Mucosa of descending colon (tissue), 3 donors: Measurements from ENCODE around the gene LRP3. TPM values are rescaled to one million over a fixed set of nuclear protein-coding genes. Genes with fewer than 3 reads are reported as not detected.

Source experiments
- ATAC-seq: fragments of 200-7000 bp; cut with Tn5 transposase; one replicate; pipeline ENCODE4 v1.9.1; 2020; ENCODE audit warnings: mild to moderate bottlenecking, moderate library complexity
- DNase-seq, 3 donors: peaks; one replicate each; pipeline ENCODE4 v3.0.0-alpha.2; 2020
- H3K36me3 ChIP-seq: fragments of 200-600 bp; one replicate; pipeline ENCODE4 v1.8.0; 2021; ENCODE audit warnings: low read depth, mild to moderate bottlenecking
- H3K4me1 ChIP-seq: fragments of 200-600 bp; one replicate; pipeline ENCODE4 v1.8.0; 2021; ENCODE audit warnings: low read depth, mild to moderate bottlenecking
- H3K4me3 ChIP-seq: fragments of 200-600 bp; one replicate; pipeline ENCODE4 v1.8.0; 2021; ENCODE audit warnings: mild to moderate bottlenecking
- H3K9me3 ChIP-seq: fragments of 200-600 bp; one replicate; pipeline ENCODE4 v1.8.0; 2021; ENCODE audit warnings: mild to moderate bottlenecking
- intact Hi-C, 2 donors: fragments of 100-400 bp; cut with DNase I in 1 of 2; cut with micrococcal nuclease in 1 of 2; formaldehyde crosslinking; loops; one replicate each; pipeline versions ENCODE4 v1.11.0 to v1.11.1; 2022; cut with DNase I, micrococcal nuclease
- total RNA-seq, 3 donors: library from RNA; stranded (reverse); fragmentation: NEBNext Ultra II Directional in 2 of 3; extraction: Animal tissue kit (Norgen Biotek cat#: 25700) in 2 of 3; gene quantifications; one replicate each; pipeline versions ENCODE4 v1.2.1 to v1.2.4, GENCODE V29; 2021 to 2023
- TF ChIP-seq, protein P1 (sequence below): fragments of 200-600 bp; IDR thresholded peaks from one replicate; pipeline ENCODE4 v1.8.0; 2022; ENCODE audit warnings: antibody characterized with exemption, mild to moderate bottlenecking
- donor health status: DM: no; HTN: no; CAD: no; lungs with moderate emphysema.
- donor health status: DM: no; HTN: no; CAD: no.
- donor health status: DM: no; HTN: yes; CAD: no.

The LRP3 gene
- total RNA-seq, 3 donors from 2014 or later: 6.2 to 26.2 (median 7.4) TPM

DNA sequence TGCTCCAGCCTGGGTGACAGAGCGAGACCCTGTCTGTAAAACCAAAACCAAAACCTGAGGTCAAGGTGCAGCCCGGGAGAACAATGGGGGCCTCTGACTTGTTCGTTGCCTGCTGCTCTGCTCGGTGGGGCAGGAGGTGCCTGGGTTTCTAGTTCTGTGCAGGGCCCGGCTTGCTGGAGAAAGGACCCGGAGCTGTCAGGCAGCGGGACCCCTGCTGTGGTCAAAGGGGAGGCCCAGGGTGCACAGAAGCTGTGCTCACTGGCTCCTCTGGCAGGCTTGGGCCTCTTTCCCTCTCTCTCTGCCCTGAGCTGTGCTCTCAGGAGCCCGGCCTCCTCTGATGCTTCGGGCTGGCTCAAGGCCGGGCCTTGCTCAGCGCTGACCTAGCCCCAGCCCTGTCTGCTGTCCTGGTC is 3.5 kb downstream of the LRP3 start:
- ATAC-seq (no peak), DNase-seq (no peak)
- intact Hi-C loops: no loop called here
- TF ChIP-seq, protein P1, sequence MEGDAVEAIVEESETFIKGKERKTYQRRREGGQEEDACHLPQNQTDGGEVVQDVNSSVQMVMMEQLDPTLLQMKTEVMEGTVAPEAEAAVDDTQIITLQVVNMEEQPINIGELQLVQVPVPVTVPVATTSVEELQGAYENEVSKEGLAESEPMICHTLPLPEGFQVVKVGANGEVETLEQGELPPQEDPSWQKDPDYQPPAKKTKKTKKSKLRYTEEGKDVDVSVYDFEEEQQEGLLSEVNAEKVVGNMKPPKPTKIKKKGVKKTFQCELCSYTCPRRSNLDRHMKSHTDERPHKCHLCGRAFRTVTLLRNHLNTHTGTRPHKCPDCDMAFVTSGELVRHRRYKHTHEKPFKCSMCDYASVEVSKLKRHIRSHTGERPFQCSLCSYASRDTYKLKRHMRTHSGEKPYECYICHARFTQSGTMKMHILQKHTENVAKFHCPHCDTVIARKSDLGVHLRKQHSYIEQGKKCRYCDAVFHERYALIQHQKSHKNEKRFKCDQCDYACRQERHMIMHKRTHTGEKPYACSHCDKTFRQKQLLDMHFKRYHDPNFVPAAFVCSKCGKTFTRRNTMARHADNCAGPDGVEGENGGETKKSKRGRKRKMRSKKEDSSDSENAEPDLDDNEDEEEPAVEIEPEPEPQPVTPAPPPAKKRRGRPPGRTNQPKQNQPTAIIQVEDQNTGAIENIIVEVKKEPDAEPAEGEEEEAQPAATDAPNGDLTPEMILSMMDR: no peak
- Histone ChIP-seq H3K9me3 (no peaks in the 10 kb centered on the region), H3K4me1 (peaks cover 5% of the 10 kb centered on the region), H3K36me3 (no peaks in the 10 kb centered on the region), H3K4me3 (no peak overlapping the region)

DNA sequence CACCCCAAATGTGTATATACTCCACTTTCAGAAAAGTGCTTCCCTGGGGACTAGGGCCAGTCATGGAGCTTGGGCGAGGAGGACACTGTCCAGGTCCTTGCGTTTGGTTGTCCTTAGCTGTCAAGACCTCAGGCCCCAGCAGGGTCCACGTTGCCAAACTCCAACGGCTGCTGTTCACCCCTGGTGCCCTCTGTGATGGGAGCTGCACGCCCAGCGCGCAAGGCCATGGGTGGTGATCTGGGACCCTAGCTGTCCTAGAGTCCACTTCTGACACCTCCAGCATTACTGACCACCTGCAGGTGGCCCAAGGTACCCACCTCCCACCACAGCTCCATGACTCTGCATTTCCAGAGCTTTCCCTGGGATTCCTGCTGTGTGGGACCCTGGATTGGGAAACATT is 4.0 kb downstream of the LRP3 start:
- DNase-seq: no peak
- Histone ChIP-seq H3K36me3 (no peaks in the 10 kb centered on the region), H3K4me3 (no peak overlapping the region), H3K9me3 (no peaks in the 10 kb centered on the region), H3K4me1 (peaks cover 5% of the 10 kb centered on the region)
- TF ChIP-seq, protein P1: no peak
- intact Hi-C loops: no loop called here
- ATAC-seq: no peak

DNA sequence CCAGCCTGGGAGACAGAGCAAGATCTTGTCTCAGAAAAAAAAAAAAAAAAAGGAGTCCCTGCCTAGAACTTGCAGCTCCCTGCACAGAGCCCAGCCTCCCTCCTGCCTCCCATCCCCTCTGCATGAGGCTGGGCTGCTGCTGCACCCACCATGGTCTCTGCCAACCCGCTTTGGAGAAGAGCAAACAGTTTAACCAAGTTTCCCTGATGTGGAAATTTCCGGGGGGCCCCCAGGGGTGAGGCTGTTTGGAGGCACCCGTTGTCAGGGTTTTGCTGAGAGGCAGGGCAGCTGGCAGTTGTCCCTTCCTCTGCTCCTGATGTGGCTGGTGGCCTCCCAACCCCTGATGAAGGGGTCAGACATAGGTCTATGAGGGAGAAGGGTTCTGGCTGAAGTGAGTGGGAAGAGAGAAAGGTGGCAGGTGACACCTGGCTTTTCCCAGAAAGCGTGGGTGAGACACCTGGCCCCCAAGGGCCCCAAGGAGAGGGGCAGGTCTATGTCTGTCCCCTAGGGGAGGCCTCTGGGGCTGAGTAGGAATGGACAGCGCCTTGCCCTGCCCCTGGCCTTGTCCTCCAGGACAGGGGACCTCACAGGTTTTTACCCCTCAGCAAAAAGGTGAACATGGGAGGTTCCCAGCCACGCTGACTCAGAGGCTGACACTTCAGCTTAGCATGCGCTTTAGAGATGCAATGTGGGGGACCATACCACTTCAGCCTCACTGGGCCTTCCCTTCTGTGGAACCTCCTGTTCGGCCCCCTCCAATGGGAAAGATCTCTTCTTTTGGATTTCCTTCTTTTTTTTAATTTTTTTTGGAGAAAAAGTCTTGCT is 5.5 kb downstream of the LRP3 start:
- peaks cover 5% of the 10 kb centered on the region for H3K4me1 ChIP-seq
- DNase-seq (no peak), ATAC-seq (no peak)
- intact Hi-C loops: no loop called here
- TF ChIP-seq, protein P1: no peak
- no peaks in the 10 kb centered on the region for H3K9me3 ChIP-seq
- no peak overlapping the region for H3K4me3 ChIP-seq
- no peaks in the 10 kb centered on the region for H3K36me3 ChIP-seq

DNA sequence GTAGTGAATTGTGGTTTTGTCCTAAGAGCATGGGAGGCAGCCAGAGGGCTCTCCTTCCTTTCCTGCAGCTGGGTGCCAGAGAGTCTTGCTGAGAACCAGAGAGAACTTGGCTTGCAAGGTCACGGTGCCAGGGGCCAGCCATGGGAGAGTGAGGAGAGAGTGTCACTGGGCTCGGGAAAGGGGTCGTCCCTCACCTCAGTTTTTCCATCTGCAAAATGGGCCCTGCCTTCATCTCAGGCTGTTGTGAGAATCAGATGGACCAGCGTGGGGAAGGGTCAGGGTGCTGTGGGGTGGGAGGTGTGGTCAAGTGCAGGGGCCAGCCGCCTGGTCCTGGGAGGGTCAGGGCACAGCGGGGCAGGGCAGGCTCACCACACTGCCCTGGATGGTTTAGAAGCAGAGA is 7.3 kb downstream of the LRP3 start:
- Histone ChIP-seq H3K4me1 (no peaks in the 10 kb centered on the region), H3K36me3 (no peaks in the 10 kb centered on the region), H3K4me3 (no peak overlapping the region), H3K9me3 (no peaks in the 10 kb centered on the region)
- intact Hi-C loops: no loop called here
- TF ChIP-seq, protein P1: no peak
- DNase-seq (no peak), ATAC-seq (no peak)

DNA sequence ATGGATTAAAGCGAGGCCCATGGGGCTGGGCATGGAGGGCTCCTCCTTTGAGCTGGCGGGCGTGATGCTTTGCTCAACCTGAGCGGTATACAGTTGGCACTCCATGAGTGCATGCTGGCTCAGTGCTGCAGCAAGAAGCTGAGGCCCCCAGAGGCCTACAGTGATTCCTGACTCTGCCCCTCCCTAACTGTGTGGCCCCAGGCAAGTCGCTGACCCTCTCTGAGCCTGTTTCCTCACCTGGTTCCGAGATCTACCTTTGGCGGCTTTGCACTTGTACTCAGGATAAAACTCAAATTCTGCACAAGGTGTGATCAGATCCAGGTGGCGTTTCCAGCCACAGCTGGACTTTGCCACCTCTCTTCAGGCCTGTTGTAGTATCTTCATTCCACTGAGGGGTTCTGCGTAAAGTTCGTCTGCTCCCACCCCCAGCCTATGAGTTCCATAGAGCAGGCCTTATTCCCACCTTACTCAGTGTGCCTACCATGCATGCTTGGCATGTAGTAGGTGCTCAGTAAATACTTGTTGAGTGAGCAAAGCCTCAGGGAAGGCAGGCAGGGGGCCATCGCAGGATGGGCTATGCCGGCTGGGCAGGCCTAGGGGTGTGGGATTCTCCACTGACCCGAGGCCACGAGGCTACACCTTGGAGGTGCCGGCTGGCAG is 7.9 kb downstream of the LRP3 start:
- Histone ChIP-seq H3K4me1 (no peaks in the 10 kb centered on the region), H3K4me3 (no peak overlapping the region), H3K36me3 (no peaks in the 10 kb centered on the region), H3K9me3 (no peaks in the 10 kb centered on the region)
- DNase-seq (no peak), ATAC-seq (no peak)
- TF ChIP-seq, protein P1: no peak
- intact Hi-C loops: no loop called here
